A549 treated with dexamethasone at 1 μM for 4 hours (cell line): ENCODE results near the gene NFATC4. TPM values are rescaled to one million over a fixed set of nuclear protein-coding genes. Genes with fewer than 3 reads are reported as not detected.

Experiments used
- total RNA-seq: library from RNA; stranded (reverse); fragments of 200-300 nt; extraction: Qiagen RNA extraction; gene quantifications from 5 replicates; pipeline ENCODE4 v1.2.3, GENCODE V29; 2022

Gene NFATC4
- total RNA-seq: 0.09 to 0.28 TPM (median 0.15 TPM) in 5 replicates

GRCh38 chr14:24367514-24368211 lies at the start of gene NFATC4:
Gene NFATC4 (plus strand): TSS chr14:24368184. CDS start chr14:24368341, 157 bp downstream.

GRCh38 chr14:24334431-24335291 lies 33.3 kb upstream of the NFATC4 start, which contains the start of gene ADCY4:
Gene ADCY4 (minus strand): TSS chr14:24335071. CDS start chr14:24334652, 419 bp downstream.

DNA sequence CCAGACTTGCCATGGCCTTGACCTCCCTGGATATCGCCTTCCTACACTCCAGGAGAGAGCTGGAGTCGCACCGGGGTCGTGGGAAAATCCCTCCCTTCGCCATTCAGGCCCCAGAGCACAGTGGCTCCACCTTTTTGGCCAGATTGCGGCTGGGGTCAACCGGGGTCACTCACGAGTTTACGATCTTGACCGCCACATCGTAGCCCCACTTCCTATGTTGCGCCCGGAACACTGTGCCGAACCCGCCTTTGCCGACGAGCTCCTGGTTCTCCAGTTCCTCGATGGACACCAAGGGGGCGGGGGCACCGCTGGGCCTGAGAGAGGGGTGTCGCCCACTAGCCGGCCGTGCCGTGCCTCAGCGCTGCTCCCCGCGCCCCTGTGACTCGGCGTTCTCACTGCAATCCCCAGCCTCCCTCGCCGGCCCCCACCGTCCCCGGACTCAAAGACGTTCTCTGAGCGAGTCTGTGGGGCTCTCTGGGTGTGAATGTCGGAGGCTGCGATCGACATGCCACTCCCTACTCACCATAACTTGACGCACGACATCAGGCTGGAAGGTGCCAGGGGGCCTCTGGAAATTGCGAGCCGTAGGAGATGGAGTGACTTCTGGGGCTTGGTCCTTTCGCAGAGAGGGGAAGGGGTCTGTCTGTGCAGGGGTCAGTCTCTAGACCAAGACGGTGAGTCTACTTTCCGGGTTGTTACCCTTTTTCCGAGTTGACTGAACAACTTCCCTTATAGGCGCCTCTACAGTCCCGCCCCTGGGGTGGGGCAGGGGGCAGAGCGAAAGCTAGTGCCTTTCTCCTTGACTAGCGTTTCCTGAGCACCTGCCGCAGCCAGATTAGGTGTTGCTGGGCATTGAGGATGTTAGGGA lies 28.5 kb upstream of the NFATC4 start, which contains the start of gene RIPK3:
Gene RIPK3 (minus strand): TSS at position 708 of the 868 bp plus-strand sequence. CDS start 165 bp downstream, at position 543.

GRCh38 chr14:24398653-24399446 lies 30.9 kb downstream of the NFATC4 start, which contains the start of gene NYNRIN:
Gene NYNRIN (plus strand): TSS chr14:24399003. CDS start chr14:24399247, 244 bp downstream.

Other genes starting within 250 kb of the NFATC4 start
- gene FITM1, start 237.5 kb upstream of the NFATC4 start, total RNA-seq: 0.09 to 0.16 TPM (median 0.14 TPM) in 3 of 5 replicates, not detected in the others
- 138 to 176 TPM (median 145 TPM) in 5 replicates for gene PSME1, start 232.0 kb upstream of the NFATC4 start, total RNA-seq
- 47.5 to 52.9 TPM (median 49.0 TPM) in 5 replicates for gene EMC9, start 226.6 kb upstream of the NFATC4 start, total RNA-seq
- 137 to 183 TPM (median 150 TPM) in 5 replicates for gene PSME2, start 221.6 kb upstream of the NFATC4 start, total RNA-seq
- gene RNF31, start 220.7 kb upstream of the NFATC4 start, total RNA-seq: 22.5 to 40.0 TPM (median 36.1 TPM) in 5 replicates
- gene IRF9, start 206.9 kb upstream of the NFATC4 start, total RNA-seq: 15.8 to 20.8 TPM (median 16.9 TPM) in 5 replicates
- 2.7 to 6.1 TPM (median 3.4 TPM) in 5 replicates for gene REC8, start 196.1 kb upstream of the NFATC4 start, total RNA-seq
- gene IPO4, start 179.4 kb upstream of the NFATC4 start, total RNA-seq: 68.8 to 105 TPM (median 97.4 TPM) in 5 replicates
- gene TM9SF1, start 172.7 kb upstream of the NFATC4 start, total RNA-seq: 58.4 to 67.4 TPM (median 65.1 TPM) in 5 replicates
- gene TSSK4, start 162.5 kb upstream of the NFATC4 start, total RNA-seq: not detected in 5 replicates
- gene CHMP4A, start 154.7 kb upstream of the NFATC4 start, total RNA-seq: 81.0 to 115 TPM (median 82.9 TPM) in 5 replicates
- gene MDP1, start 152.1 kb upstream of the NFATC4 start, total RNA-seq: 23.3 to 28.2 TPM (median 26.8 TPM) in 5 replicates
- 414 to 527 TPM (median 420 TPM) in 5 replicates for gene NEDD8, start 135.8 kb upstream of the NFATC4 start, total RNA-seq
- gene GMPR2, start 135.3 kb upstream of the NFATC4 start, total RNA-seq: 52.0 to 70.3 TPM (median 55.1 TPM) in 5 replicates
- 30.5 to 38.0 TPM (median 34.9 TPM) in 5 replicates for gene TINF2, start 125.6 kb upstream of the NFATC4 start, total RNA-seq
- 0.82 to 1.4 TPM (median 1.1 TPM) in 5 replicates for gene TGM1, start 105.0 kb upstream of the NFATC4 start, total RNA-seq
- gene RABGGTA, start 96.6 kb upstream of the NFATC4 start, total RNA-seq: 13.5 to 15.8 TPM (median 14.7 TPM) in 5 replicates
- 9.3 to 12.6 TPM (median 11.1 TPM) in 5 replicates for gene DHRS1, start 68.4 kb upstream of the NFATC4 start, total RNA-seq
- 12.5 to 17.2 TPM (median 17.2 TPM) in 5 replicates for gene NOP9, start 68.3 kb upstream of the NFATC4 start, total RNA-seq
- 0.12 to 0.32 TPM (median 0.14 TPM) in 4 of 5 replicates, not detected in the other for gene CIDEB, start 60.2 kb upstream of the NFATC4 start, total RNA-seq
- 1.3 to 5.0 TPM (median 3.6 TPM) in 5 replicates for gene LTB4R2, start 58.0 kb upstream of the NFATC4 start, total RNA-seq
- 2.7 to 6.5 TPM (median 4.3 TPM) in 5 replicates for gene LTB4R, start 56.7 kb upstream of the NFATC4 start, total RNA-seq
- gene ADCY4, start 33.1 kb upstream of the NFATC4 start, total RNA-seq: 0.08 TPM in 1 of 5 replicates, not detected in the others
- gene RIPK3, start 28.2 kb upstream of the NFATC4 start, total RNA-seq: 0.09 TPM in 1 of 5 replicates, not detected in the others
- 0.30 to 0.58 TPM (median 0.49 TPM) in 5 replicates for gene NYNRIN, start 30.8 kb downstream of the NFATC4 start, total RNA-seq
- gene CBLN3, start 61.5 kb downstream of the NFATC4 start, total RNA-seq: 0.84 to 1.3 TPM (median 1.0 TPM) in 5 replicates
- 21.0 to 29.0 TPM (median 26.8 TPM) in 5 replicates for gene KHNYN, start 61.8 kb downstream of the NFATC4 start, total RNA-seq
- gene SDR39U1, start 74.6 kb downstream of the NFATC4 start, total RNA-seq: 37.6 to 50.9 TPM (median 44.9 TPM) in 5 replicates
- gene CMA1, start 140.1 kb downstream of the NFATC4 start, total RNA-seq: not detected in 5 replicates
- gene CTSG, start 208.1 kb downstream of the NFATC4 start, total RNA-seq: not detected in 5 replicates
- not detected in 5 replicates for gene GZMH, start 241.5 kb downstream of the NFATC4 start, total RNA-seq